Endothelial cell of umbilical vein (primary cell): ENCODE results near the gene KIF3A.

Experiments
- EZH2 ChIP-seq: IDR thresholded peaks from 2 replicates; pipeline ENCODE4 v1.6.1; 2012; ENCODE audit warnings: borderline replicate concordance, low read depth, mild to moderate bottlenecking, moderate library complexity, low read length, inconsistent platforms; ENCODE audit not compliant: severe bottlenecking
- GATA2 ChIP-seq: IDR thresholded peaks from 2 replicates; pipeline ENCODE4 v1.7.0; 2011; ENCODE audit warnings: low read depth, mild to moderate bottlenecking, moderate library complexity, mixed read lengths, low read length; ENCODE audit not compliant: insufficient read length, insufficient read depth
- JUN ChIP-seq: IDR thresholded peaks from 2 replicates; pipeline ENCODE4 v1.6.1; 2011; ENCODE audit warnings: borderline replicate concordance, low read depth; ENCODE audit not compliant: insufficient read length, insufficient read depth
- MYC ChIP-seq: IDR thresholded peaks from one replicate; pipeline ENCODE4 v1.6.1; 2011; ENCODE audit warnings: mild to moderate bottlenecking, low read depth, low read length
- POLR2A ChIP-seq: IDR thresholded peaks from 2 replicates; pipeline ENCODE4 v1.6.1; 2012; ENCODE audit warnings: low read depth, mild to moderate bottlenecking, control low read depth, low read length
- POLR2AphosphoS5 ChIP-seq: IDR thresholded peaks from 2 replicates; pipeline ENCODE4 v1.6.1; 2012; ENCODE audit warnings: low read depth, mild to moderate bottlenecking, control low read depth, low read length, moderate library complexity; ENCODE audit not compliant: insufficient read depth
- TF ChIP-seq, protein P1 (sequence below), 2 donors: IDR thresholded peaks; 1 replicate in 1 of 2; 2 replicates in 1 of 2; pipeline ENCODE4 v1.5.1; 2011; ENCODE audit warnings: low read length in 2 of 2, mild to moderate bottlenecking in 2 of 2, moderate library complexity in 2 of 2, control low read depth in 1 of 2, inconsistent platforms in 1 of 2, low read depth in 1 of 2; ENCODE audit not compliant: insufficient read depth in 1 of 2; ENCODE audit errors: extremely low read depth in 1 of 2
- TF ChIP-seq, protein P2 (sequence below): IDR thresholded peaks from 2 replicates; pipeline ENCODE4 v1.6.1; 2011; ENCODE audit not compliant: insufficient read depth, insufficient read length

DNA sequence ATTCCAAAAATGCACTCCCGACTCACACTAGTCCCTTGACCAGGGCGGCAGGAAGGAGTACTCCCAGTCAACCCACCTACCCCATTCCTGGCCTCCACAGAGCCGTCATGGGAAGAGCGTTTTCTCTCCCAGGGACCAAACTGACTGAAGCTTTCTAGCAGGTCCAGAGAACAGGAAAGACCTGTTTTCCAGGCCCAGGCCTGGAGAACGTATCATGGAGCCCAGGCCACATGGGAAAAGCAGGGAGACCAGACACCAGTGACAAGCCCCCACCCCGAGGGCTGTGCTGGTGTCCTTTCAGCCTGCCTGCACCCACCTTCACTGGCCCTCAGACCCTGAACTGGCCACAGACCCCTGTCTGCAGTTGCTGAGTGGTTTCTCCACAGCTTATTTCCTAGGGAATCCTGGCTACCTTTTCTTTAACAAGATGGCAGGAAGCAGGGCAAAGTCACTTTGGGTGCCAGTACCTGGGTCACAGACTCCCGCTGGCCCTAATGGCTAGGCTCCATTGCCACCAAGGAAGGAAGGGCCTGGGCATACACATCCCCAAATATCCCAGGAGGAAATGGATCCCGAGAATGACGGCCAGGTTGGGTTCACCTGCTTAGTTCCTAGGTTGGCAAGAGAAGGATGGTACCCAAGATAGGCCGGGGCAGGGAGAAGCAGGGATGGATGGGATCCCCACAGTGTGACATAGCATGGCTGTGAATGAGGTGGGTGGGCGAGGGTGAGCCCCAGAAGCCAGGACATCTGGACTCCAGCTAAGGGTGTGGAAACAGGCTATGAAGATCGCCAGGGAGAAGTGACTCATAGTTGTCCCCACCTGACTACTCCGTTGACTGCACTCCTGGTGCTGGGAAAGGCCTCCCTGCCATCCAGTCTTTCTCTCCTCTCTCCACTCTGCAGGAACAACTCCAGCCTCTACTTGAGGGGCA lies 22.0 kb upstream of the KIF3A start:
- TF ChIP-seq, protein P1, sequence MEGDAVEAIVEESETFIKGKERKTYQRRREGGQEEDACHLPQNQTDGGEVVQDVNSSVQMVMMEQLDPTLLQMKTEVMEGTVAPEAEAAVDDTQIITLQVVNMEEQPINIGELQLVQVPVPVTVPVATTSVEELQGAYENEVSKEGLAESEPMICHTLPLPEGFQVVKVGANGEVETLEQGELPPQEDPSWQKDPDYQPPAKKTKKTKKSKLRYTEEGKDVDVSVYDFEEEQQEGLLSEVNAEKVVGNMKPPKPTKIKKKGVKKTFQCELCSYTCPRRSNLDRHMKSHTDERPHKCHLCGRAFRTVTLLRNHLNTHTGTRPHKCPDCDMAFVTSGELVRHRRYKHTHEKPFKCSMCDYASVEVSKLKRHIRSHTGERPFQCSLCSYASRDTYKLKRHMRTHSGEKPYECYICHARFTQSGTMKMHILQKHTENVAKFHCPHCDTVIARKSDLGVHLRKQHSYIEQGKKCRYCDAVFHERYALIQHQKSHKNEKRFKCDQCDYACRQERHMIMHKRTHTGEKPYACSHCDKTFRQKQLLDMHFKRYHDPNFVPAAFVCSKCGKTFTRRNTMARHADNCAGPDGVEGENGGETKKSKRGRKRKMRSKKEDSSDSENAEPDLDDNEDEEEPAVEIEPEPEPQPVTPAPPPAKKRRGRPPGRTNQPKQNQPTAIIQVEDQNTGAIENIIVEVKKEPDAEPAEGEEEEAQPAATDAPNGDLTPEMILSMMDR (IDR thresholded peaks at IDR 0.05; ENCODE audit: extremely low read depth in 1 of 2, insufficient read depth in 1 of 2, low read depth in 1 of 2, low read length in 2 of 2) = no peak
- TF ChIP-seq POLR2A (no peak), EZH2 (no peak), JUN (no peak), POLR2AphosphoS5 (no peak), MYC (no peak), GATA2 (no peak)
- TF ChIP-seq, protein P2, sequence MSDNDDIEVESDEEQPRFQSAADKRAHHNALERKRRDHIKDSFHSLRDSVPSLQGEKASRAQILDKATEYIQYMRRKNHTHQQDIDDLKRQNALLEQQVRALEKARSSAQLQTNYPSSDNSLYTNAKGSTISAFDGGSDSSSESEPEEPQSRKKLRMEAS = no peak
